ENCODE data around the gene CATSPER1. TPM values are rescaled to one million over a fixed set of nuclear protein-coding genes. Genes with fewer than 3 reads are reported as not detected.

The CATSPER1 gene
- polyA plus RNA-seq, 1 experiment: 0.69 TPM

GRCh38 chr11:66004186-66004585 lies 22.1 kb downstream of the CATSPER1 start:
- ChIA-PET CTCF (interaction anchor here (0.5 to 2.4 kb wide), 2 partner anchors 18 to 219 kb away, joined by 3 to 9 read pairs; no protein-coding TSS in a partner anchor), POLR2A (no interaction called here)
- DNase-seq (ENCODE audit: low read depth): no peak

GRCh38 chr11:66003291-66003690 lies 23.0 kb downstream of the CATSPER1 start:
- peaks cover 27% of the 10 kb centered on the region for H3K36me3 ChIP-seq (ENCODE audit: control insufficient read depth, insufficient read depth, low read length)
- no peak for TF ChIP-seq CTCF (IDR thresholded peaks at IDR 0.05; ENCODE audit: insufficient read depth, low read depth, low read length)
- H3K27me3 ChIP-seq (ENCODE audit: control insufficient read depth, insufficient read depth, low read length): no peaks in the 10 kb centered on the region
- ChIA-PET CTCF (interaction anchor here (0.7 to 2.4 kb wide), 5 partner anchors 16 to 131 kb away, joined by 3 to 9 read pairs (median 3); no protein-coding TSS in a partner anchor), POLR2A (interaction anchor here (0.5 kb wide), 1 partner anchor 115 kb away, joined by 3 read pairs; the partner anchor contains the start of gene FIBP)
- peak overlapping the region; percentile 81 for H3K4me3 ChIP-seq (ENCODE audit: low read depth, low read length)
- no peak for DNase-seq (ENCODE audit: low read depth)

More at GRCh38 chr11:66004186-66004585, 22.1 kb downstream of the CATSPER1 start:
- Histone ChIP-seq H3K4me3 (ENCODE audit: low read depth, low read length) (no peak overlapping the region), H3K27me3 (ENCODE audit: control insufficient read depth, insufficient read depth, low read length) (no peaks in the 10 kb centered on the region), H3K36me3 (ENCODE audit: control insufficient read depth, insufficient read depth, low read length) (peaks cover 22% of the 10 kb centered on the region)
- TF ChIP-seq CTCF (IDR thresholded peaks at IDR 0.05; ENCODE audit: insufficient read depth, low read depth, low read length): no peak

GRCh38 chr11:66002648-66003225 lies 23.5 kb downstream of the CATSPER1 start:
- H3K36me3 ChIP-seq (ENCODE audit: control insufficient read depth, insufficient read depth, low read length): peaks cover 30% of the 10 kb centered on the region
- H3K27me3 ChIP-seq (ENCODE audit: control insufficient read depth, insufficient read depth, low read length): no peaks in the 10 kb centered on the region
- CTCF ChIA-PET: interaction anchor here (0.7 to 1.4 kb wide), 7 partner anchors 12 to 157 kb away, joined by 3 to 9 read pairs (median 3); no protein-coding TSS in a partner anchor
- TF ChIP-seq CTCF (IDR thresholded peaks at IDR 0.05; ENCODE audit: insufficient read depth, low read depth, low read length): peak; percentile 41
- H3K4me3 ChIP-seq (ENCODE audit: low read depth, low read length): peak overlapping the region; percentile 81
- no peak for DNase-seq (ENCODE audit: low read depth)
- POLR2A ChIA-PET: interaction anchor here (0.5 to 0.7 kb wide), 2 partner anchors 115 to 143 kb away, joined by 3 read pairs; partner anchors contain the start of gene FIBP

- H3K4me3 ChIP-seq (ENCODE audit: low read depth, low read length): peak within 1 kb of the TSS; percentile 81
- ChIA-PET CTCF (interaction anchor here (0.7 to 1.4 kb wide), 6 partner anchors 11 to 158 kb away, joined by 3 to 9 read pairs (median 3); no protein-coding TSS in a partner anchor), POLR2A (interaction anchor here (0.6 to 0.7 kb wide), 3 partner anchors 10 to 168 kb away, joined by 3 to 5 read pairs (median 4); partner anchors contain the start of gene SNX32)
- TF ChIP-seq CTCF (IDR thresholded peaks at IDR 0.05; ENCODE audit: insufficient read depth, low read depth, low read length): no peak
- H3K36me3 ChIP-seq (ENCODE audit: control insufficient read depth, insufficient read depth, low read length): peaks cover 32% of the 10 kb centered on the region
- DNase-seq (ENCODE audit: low read depth): peak; percentile 85
- H3K27me3 ChIP-seq (ENCODE audit: control insufficient read depth, insufficient read depth, low read length): no peaks in the 10 kb centered on the region
These were observed 24.2 kb downstream of the CATSPER1 start, which contains the start of the genes BANF1 and EIF1AD for GRCh38 chr11:66001942-66002647. Gene BANF1, plus strand, starts transcription at chr11:66002503. Its CDS starts 748 bp downstream, at chr11:66003251. Gene EIF1AD, minus strand, starts transcription at chr11:66002157. Its CDS starts 1,768 bp downstream, at chr11:66000389.

- CTCF ChIA-PET: no interaction called here
- no peak for TF ChIP-seq CTCF (IDR thresholded peaks at IDR 0.05; ENCODE audit: insufficient read depth, low read depth, low read length)
- H3K36me3 ChIP-seq (ENCODE audit: control insufficient read depth, insufficient read depth, low read length): peaks cover 20% of the 10 kb centered on the region
- POLR2A ChIA-PET: no interaction called here
- H3K4me3 ChIP-seq (ENCODE audit: low read depth, low read length): no peak overlapping the region
- DNase-seq (ENCODE audit: low read depth): no peak
- no peaks in the 10 kb centered on the region for H3K27me3 ChIP-seq (ENCODE audit: control insufficient read depth, insufficient read depth, low read length)
These were observed 29.0 kb downstream of the CATSPER1 start for GRCh38 chr11:65997286-65997685.

All from BJ (cell line).